Thyroid gland (tissue), 4 donors: ENCODE results near the gene SHROOM3. TPM values are rescaled to one million over a fixed set of nuclear protein-coding genes. Genes with fewer than 3 reads are reported as not detected.

Experiments used
- DNase-seq, 2 donors: peaks; one replicate each; pipeline ENCODE4 v3.0.0-alpha.2; 2019
- H3K27ac ChIP-seq, 3 donors: fragments of 200-600 bp; sonication (generic); 1 replicate in 2 of 3; 2 replicates in 1 of 3; pipeline ENCODE4 v1.5.1; 2016 to 2019; ENCODE audit warnings: mild to moderate bottlenecking in 1 of 3, moderate library complexity in 1 of 3
- H3K27me3 ChIP-seq: fragments of 200-600 bp; sonication (generic); one replicate; pipeline ENCODE4 v1.5.1; 2019
- H3K36me3 ChIP-seq, 2 donors: fragments of 200-600 bp; sonication (generic); one replicate each; pipeline ENCODE4 v1.5.1; 2016 to 2019
- H3K4me1 ChIP-seq, 2 donors: fragments of 200-600 bp; sonication (generic); one replicate each; pipeline ENCODE4 v1.5.1; 2017 to 2019
- H3K4me3 ChIP-seq, 3 donors: fragments of 200-600 bp; sonication (generic); replicated peaks in 1 of 3; 1 replicate in 2 of 3; 2 replicates in 1 of 3; pipeline ENCODE4 v1.5.1; 2016; ENCODE audit warnings: mild to moderate bottlenecking in 1 of 3
- H3K9me3 ChIP-seq: fragments of 200-600 bp; sonication (generic); one replicate; pipeline ENCODE4 v1.5.1; 2017
- CTCF ChIP-seq, 6 experiments: fragments of 200-600 bp in 3 of 6; fragments of 450-650 bp in 3 of 6; sonication (generic) in 3 of 6; IDR thresholded peaks; one replicate each; pipeline ENCODE4 v1.5.1; 2016 to 2019; ENCODE audit warnings: antibody characterized with exemption in 6 of 6, mild to moderate bottlenecking in 2 of 6, inconsistent platforms in 1 of 6, moderate library complexity in 1 of 6
- POLR2A ChIP-seq, 2 donors: fragments of 450-650 bp; IDR thresholded peaks; one replicate each; pipeline ENCODE4 v1.6.1; 2017; ENCODE audit warnings: antibody characterized with exemption in 2 of 2, mild to moderate bottlenecking in 2 of 2, moderate library complexity in 1 of 2
- WGBS, 2 donors: methylation state at CpG; one replicate each; pipeline ENCODE4 v1.1.5; 2017; 5-methylcytosine and 5-hydroxymethylcytosine counted together
- intact Hi-C: fragments of 100-400 bp; cut with DNase I; formaldehyde crosslinking; loops from one replicate; pipeline ENCODE4 v1.15.1; 2023
- total RNA-seq, 4 donors: library from RNA; depleted of rRNA; stranded (reverse); fragments of >200 nt; gene quantifications; one replicate each; pipeline ENCODE4 v1.2.3, GENCODE V29; 2016

SHROOM3 gene
- total RNA-seq, 4 donors from 2014 or later: 41.7 to 77.8 (median 62.0) TPM

GRCh38 chr4:76640353-76640910, 205.4 kb downstream of the SHROOM3 start:
- Histone ChIP-seq H3K36me3 (no peaks in the 10 kb centered on the region), H3K4me1 (peaks cover 0 to 14% of the 10 kb centered on the region in 2 donors), H3K27ac (peak overlapping the region in 1 of 3 donors; percentile 9), H3K4me3 (no peak overlapping the region), H3K27me3 (no peaks in the 10 kb centered on the region), H3K9me3 (no peaks in the 10 kb centered on the region)
- no peak for TF ChIP-seq POLR2A (IDR thresholded peaks at IDR 0.05)
- TF ChIP-seq CTCF (IDR thresholded peaks at IDR 0.05): no peak
- intact Hi-C loops: no loop called here
- peak; percentile 59 to 61 for DNase-seq
- WGBS, 2 donors: 49 to 55% methylated on average over 6 of the region's 6 CpGs

GRCh38 chr4:76641351-76641750, 206.3 kb downstream of the SHROOM3 start:
- DNase-seq: no peak
- intact Hi-C loops: no loop called here
- no peaks in the 10 kb centered on the region for H3K27me3 ChIP-seq
- H3K4me3 ChIP-seq: no peak overlapping the region
- H3K4me1 ChIP-seq: peaks cover 0 to 14% of the 10 kb centered on the region in 2 donors
- 88 to 90% methylated on average over 4 of the region's 4 CpGs for WGBS, 2 donors
- no peak overlapping the region for H3K27ac ChIP-seq
- TF ChIP-seq CTCF (IDR thresholded peaks at IDR 0.05) (no peak), POLR2A (IDR thresholded peaks at IDR 0.05) (no peak)
- no peaks in the 10 kb centered on the region for H3K9me3 ChIP-seq
- H3K36me3 ChIP-seq: no peaks in the 10 kb centered on the region

- intact Hi-C loops: no loop called here
- H3K9me3 ChIP-seq: no peaks in the 10 kb centered on the region
- no peak for TF ChIP-seq CTCF (IDR thresholded peaks at IDR 0.05)
- TF ChIP-seq POLR2A (IDR thresholded peaks at IDR 0.05): no peak
- no peak for DNase-seq
- no peak overlapping the region for H3K27ac ChIP-seq
- H3K4me1 ChIP-seq: peaks cover 0 to 14% of the 10 kb centered on the region in 2 donors
- no peaks in the 10 kb centered on the region for H3K36me3 ChIP-seq
- no peaks in the 10 kb centered on the region for H3K27me3 ChIP-seq
- 93 to 94% methylated on average over 2 of the region's 2 CpGs for WGBS, 2 donors
- H3K4me3 ChIP-seq: no peak overlapping the region
These were observed 206.7 kb downstream of the SHROOM3 start for GRCh38 chr4:76641758-76642157.

- Histone ChIP-seq H3K4me3 (no peak overlapping the region), H3K36me3 (no peaks in the 10 kb centered on the region), H3K27ac (no peak overlapping the region), H3K27me3 (no peaks in the 10 kb centered on the region), H3K9me3 (no peaks in the 10 kb centered on the region), H3K4me1 (peaks cover 0 to 5% of the 10 kb centered on the region in 2 donors)
- TF ChIP-seq POLR2A (IDR thresholded peaks at IDR 0.05): no peak
- TF ChIP-seq CTCF (IDR thresholded peaks at IDR 0.05): no peak
- intact Hi-C loops: no loop called here
- DNase-seq: no peak
- 73 to 82% methylated on average over 8 of the region's 8 CpGs for WGBS, 2 donors
These were observed 209.9 kb downstream of the SHROOM3 start for GRCh38 chr4:76644831-76645485.

- TF ChIP-seq POLR2A (IDR thresholded peaks at IDR 0.05): no peak
- no peak for TF ChIP-seq CTCF (IDR thresholded peaks at IDR 0.05)
- no peak overlapping the region for H3K4me3 ChIP-seq
- no peaks in the 10 kb centered on the region for H3K36me3 ChIP-seq
- no peak overlapping the region for H3K27ac ChIP-seq
- no peaks in the 10 kb centered on the region for H3K9me3 ChIP-seq
- no peak for DNase-seq
- H3K27me3 ChIP-seq: no peaks in the 10 kb centered on the region
- intact Hi-C loops: no loop called here
- WGBS, 2 donors: 90 to 94% methylated on average over 1 of the region's 1 CpG
- H3K4me1 ChIP-seq: no peaks in the 10 kb centered on the region
These were observed 214.1 kb downstream of the SHROOM3 start for GRCh38 chr4:76649086-76649485.
